Measurements from ENCODE around the gene KCNIP3. TPM values are rescaled to one million over a fixed set of nuclear protein-coding genes. Genes with fewer than 3 reads are reported as not detected.
"Not testable (repeated sequence)": the region's sequence is repeated elsewhere in the genome, so short reads cannot be mapped to it uniquely, and the experiment has no call there.

Gene KCNIP3
- total and polyA plus RNA-seq, 4 donors: 10.6 to 25.4 (median 17.1) TPM

- H3K4me1 ChIP-seq (ENCODE audit: control insufficient read depth, insufficient read depth, low read length): peaks cover 15% of the 10 kb centered on the region
- H3K4me3 ChIP-seq (ENCODE audit: low read depth, low read length): no peak overlapping the region
- no peaks in the 10 kb centered on the region for H3K27me3 ChIP-seq (ENCODE audit: control insufficient read depth, insufficient read depth, low read length)
- H3K9me3 ChIP-seq (ENCODE audit: control insufficient read depth, insufficient read depth, low read length): no peaks in the 10 kb centered on the region
- 94% methylated on average over 4 of the region's 7 CpGs for WGBS (ENCODE audit: insufficient coverage)
- no peaks in the 10 kb centered on the region for H3K36me3 ChIP-seq (ENCODE audit: control insufficient read depth, insufficient read depth, low read length)
- no peak overlapping the region for H3K27ac ChIP-seq (ENCODE audit: low read depth, low read length)
- no peak for DNase-seq (ENCODE audit: low read depth in 4 of 6, low spot score in 6 of 6)
Observed at GRCh38 chr2:95399061-95399460, 101.9 kb downstream of the KCNIP3 start.

GRCh38 chr2:95401480-95401879 lies 104.3 kb downstream of the KCNIP3 start:
- Histone ChIP-seq H3K4me1 (ENCODE audit: control insufficient read depth, insufficient read depth, low read length) (peaks cover 15% of the 10 kb centered on the region), H3K9me3 (ENCODE audit: control insufficient read depth, insufficient read depth, low read length) (no peaks in the 10 kb centered on the region), H3K27me3 (ENCODE audit: control insufficient read depth, insufficient read depth, low read length) (no peaks in the 10 kb centered on the region), H3K27ac (ENCODE audit: low read depth, low read length) (no peak overlapping the region), H3K4me3 (ENCODE audit: low read depth, low read length) (peak overlapping the region; percentile 88), H3K36me3 (ENCODE audit: control insufficient read depth, insufficient read depth, low read length) (no peaks in the 10 kb centered on the region)
- no peak for DNase-seq (ENCODE audit: low read depth in 4 of 6, low spot score in 6 of 6)
- WGBS (ENCODE audit: insufficient coverage): 63% methylated on average over 9 of the region's 9 CpGs

- H3K27me3 ChIP-seq (ENCODE audit: control insufficient read depth, insufficient read depth, low read length); DNase-seq (ENCODE audit: low read depth in 4 of 6, low spot score in 6 of 6); H3K36me3 ChIP-seq (ENCODE audit: control insufficient read depth, insufficient read depth, low read length); H3K9me3 ChIP-seq (ENCODE audit: control insufficient read depth, insufficient read depth, low read length): not testable (repeated sequence)
- peak overlapping the region; percentile 88 for H3K4me3 ChIP-seq (ENCODE audit: low read depth, low read length)
- WGBS (ENCODE audit: insufficient coverage): 2% methylated on average over 10 of the region's 10 CpGs
- H3K4me1 ChIP-seq (ENCODE audit: control insufficient read depth, insufficient read depth, low read length): peaks cover 15% of the 10 kb centered on the region
- peak overlapping the region; percentile 70 for H3K27ac ChIP-seq (ENCODE audit: low read depth, low read length)
Observed at GRCh38 chr2:95402004-95402369, 104.8 kb downstream of the KCNIP3 start.

GRCh38 chr2:95402370-95403203 lies 105.4 kb downstream of the KCNIP3 start, which contains the start of gene FAHD2A:
Gene FAHD2A, plus strand, starts transcription at chr2:95402708. Its CDS starts 2,851 bp downstream, at chr2:95405559.
- peak; percentile 85 to 98 (median 91) for DNase-seq (ENCODE audit: low read depth in 4 of 6, low spot score in 6 of 6)
- Histone ChIP-seq H3K36me3 (ENCODE audit: control insufficient read depth, insufficient read depth, low read length) (no peaks in the 10 kb centered on the region), H3K27ac (ENCODE audit: low read depth, low read length) (peak within 1 kb of the TSS; percentile 70), H3K27me3 (ENCODE audit: control insufficient read depth, insufficient read depth, low read length) (no peaks in the 10 kb centered on the region), H3K4me1 (ENCODE audit: control insufficient read depth, insufficient read depth, low read length) (peaks cover 15% of the 10 kb centered on the region), H3K9me3 (ENCODE audit: control insufficient read depth, insufficient read depth, low read length) (no peaks in the 10 kb centered on the region), H3K4me3 (ENCODE audit: low read depth, low read length) (peak within 1 kb of the TSS; percentile 88)
- WGBS (ENCODE audit: insufficient coverage): 0% methylated on average over 64 of the region's 64 CpGs

GRCh38 chr2:95403204-95403721 lies 106.1 kb downstream of the KCNIP3 start:
- Histone ChIP-seq H3K4me1 (ENCODE audit: control insufficient read depth, insufficient read depth, low read length) (peaks cover 15% of the 10 kb centered on the region), H3K27ac (ENCODE audit: low read depth, low read length) (peak overlapping the region; percentile 70), H3K4me3 (ENCODE audit: low read depth, low read length) (peak overlapping the region; percentile 88)
- peak in 2 of 6 donors; percentile 35 to 53 for DNase-seq (ENCODE audit: low read depth in 4 of 6, low spot score in 6 of 6)
- H3K27me3 ChIP-seq (ENCODE audit: control insufficient read depth, insufficient read depth, low read length); H3K36me3 ChIP-seq (ENCODE audit: control insufficient read depth, insufficient read depth, low read length); H3K9me3 ChIP-seq (ENCODE audit: control insufficient read depth, insufficient read depth, low read length): not testable (repeated sequence)
- no CpG with 5 or more reads among the region's 5 CpGs for WGBS (ENCODE audit: insufficient coverage)

GRCh38 chr2:95403824-95404223 lies 106.7 kb downstream of the KCNIP3 start:
- H3K27me3 ChIP-seq (ENCODE audit: control insufficient read depth, insufficient read depth, low read length); H3K36me3 ChIP-seq (ENCODE audit: control insufficient read depth, insufficient read depth, low read length); H3K27ac ChIP-seq (ENCODE audit: low read depth, low read length); H3K4me3 ChIP-seq (ENCODE audit: low read depth, low read length); H3K9me3 ChIP-seq (ENCODE audit: control insufficient read depth, insufficient read depth, low read length); DNase-seq (ENCODE audit: low read depth in 4 of 6, low spot score in 6 of 6): not testable (repeated sequence)
- H3K4me1 ChIP-seq (ENCODE audit: control insufficient read depth, insufficient read depth, low read length): peaks cover 15% of the 10 kb centered on the region
- WGBS (ENCODE audit: insufficient coverage): 82% methylated on average over 5 of the region's 5 CpGs

- DNase-seq (ENCODE audit: low read depth in 4 of 6, low spot score in 6 of 6); H3K9me3 ChIP-seq (ENCODE audit: control insufficient read depth, insufficient read depth, low read length); H3K36me3 ChIP-seq (ENCODE audit: control insufficient read depth, insufficient read depth, low read length); H3K27ac ChIP-seq (ENCODE audit: low read depth, low read length); H3K27me3 ChIP-seq (ENCODE audit: control insufficient read depth, insufficient read depth, low read length); H3K4me3 ChIP-seq (ENCODE audit: low read depth, low read length): not testable (repeated sequence)
- H3K4me1 ChIP-seq (ENCODE audit: control insufficient read depth, insufficient read depth, low read length): peaks cover 15% of the 10 kb centered on the region
- 100% methylated on average over 2 of the region's 3 CpGs for WGBS (ENCODE audit: insufficient coverage)
Observed at GRCh38 chr2:95404676-95405075, 107.5 kb downstream of the KCNIP3 start.

- DNase-seq (ENCODE audit: low read depth in 4 of 6, low spot score in 6 of 6); H3K9me3 ChIP-seq (ENCODE audit: control insufficient read depth, insufficient read depth, low read length); H3K27me3 ChIP-seq (ENCODE audit: control insufficient read depth, insufficient read depth, low read length); H3K4me3 ChIP-seq (ENCODE audit: low read depth, low read length); H3K27ac ChIP-seq (ENCODE audit: low read depth, low read length); H3K4me1 ChIP-seq (ENCODE audit: control insufficient read depth, insufficient read depth, low read length): not testable (repeated sequence)
- peaks cover 12% of the 10 kb centered on the region for H3K36me3 ChIP-seq (ENCODE audit: control insufficient read depth, insufficient read depth, low read length)
- no CpG with 5 or more reads among the region's 5 CpGs for WGBS (ENCODE audit: insufficient coverage)
Observed at GRCh38 chr2:95411239-95411638, 114.1 kb downstream of the KCNIP3 start.

- H3K36me3 ChIP-seq (ENCODE audit: control insufficient read depth, insufficient read depth, low read length): peaks cover 12% of the 10 kb centered on the region
- H3K9me3 ChIP-seq (ENCODE audit: control insufficient read depth, insufficient read depth, low read length); H3K4me1 ChIP-seq (ENCODE audit: control insufficient read depth, insufficient read depth, low read length); H3K27ac ChIP-seq (ENCODE audit: low read depth, low read length); H3K4me3 ChIP-seq (ENCODE audit: low read depth, low read length); H3K27me3 ChIP-seq (ENCODE audit: control insufficient read depth, insufficient read depth, low read length): not testable (repeated sequence)
- 38% methylated on average over 3 of the region's 9 CpGs for WGBS (ENCODE audit: insufficient coverage)
- peak in 3 of 6 donors; percentile 50 to 91 (median 82) for DNase-seq (ENCODE audit: low read depth in 4 of 6, low spot score in 6 of 6)
Observed at GRCh38 chr2:95414015-95414594, 117.0 kb downstream of the KCNIP3 start.
